ENCODE measurements around the gene WDR82.
"Not testable (repeated sequence)": the region's sequence is repeated elsewhere in the genome, so short reads cannot be mapped to it uniquely, and the experiment has no call there.

The WDR82 gene

GRCh38 chr3:52290596-52291507 lies 12.4 kb upstream of the WDR82 start:
- DNase-seq (ENCODE audit: low spot score in 2 of 2) (no peak), ATAC-seq (replicated peaks; ENCODE audit: extremely low read depth, poor library complexity, severe bottlenecking) (no peak)
- Mint-ChIP-seq H3K27ac (ENCODE audit: low read depth) (peak overlapping the region; percentile 5), H3K9me3 (no peaks in the 10 kb centered on the region), H3K4me1 (peaks cover 30% of the 10 kb centered on the region), H3K36me3 (ENCODE audit: insufficient read depth) (peaks cover 27% of the 10 kb centered on the region), H3K27me3 (no peaks in the 10 kb centered on the region), H3K4me3 (no peak overlapping the region)

DNA sequence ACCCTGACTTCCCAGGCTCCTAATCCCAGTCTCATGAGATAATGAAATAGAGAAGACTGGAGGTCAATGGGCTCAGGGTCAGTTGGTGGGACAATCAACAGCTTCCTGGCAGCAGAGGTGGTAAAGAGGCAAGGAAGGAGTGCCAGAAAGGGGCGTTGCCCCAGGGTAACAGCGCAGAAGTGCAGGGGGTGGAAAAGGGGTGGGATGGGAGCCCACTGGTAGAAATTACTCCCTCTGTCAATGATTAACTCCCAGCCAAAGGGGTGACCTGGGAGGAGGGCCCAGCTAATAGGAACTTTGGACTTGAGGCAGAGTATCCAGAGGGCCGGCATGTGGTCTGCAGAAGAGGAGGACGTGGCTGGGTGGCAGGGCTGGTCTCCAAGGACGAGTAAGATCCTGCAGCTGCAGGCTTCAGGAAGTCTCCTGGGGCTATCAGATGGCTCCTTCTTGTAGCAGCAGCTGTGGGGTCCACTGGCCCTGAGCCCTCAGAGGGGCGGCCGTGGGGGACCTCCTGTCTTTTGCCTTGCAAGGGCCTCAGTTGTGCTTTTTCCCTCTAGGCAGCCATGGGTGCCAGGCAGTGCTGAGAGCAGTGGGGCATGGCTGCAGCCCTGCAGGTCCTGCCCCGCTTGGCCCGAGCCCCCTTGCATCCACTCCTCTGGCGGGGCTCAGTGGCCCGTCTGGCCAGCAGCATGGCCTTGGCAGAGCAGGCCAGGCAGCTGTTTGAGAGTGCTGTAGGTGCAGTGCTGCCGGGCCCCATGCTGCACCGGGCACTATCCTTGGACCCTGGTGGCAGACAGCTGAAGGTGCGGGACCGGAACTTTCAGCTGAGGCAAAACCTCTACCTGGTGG lies 11.5 kb upstream of the WDR82 start:
- Mint-ChIP-seq H3K27ac (ENCODE audit: low read depth) (no peak overlapping the region), H3K36me3 (ENCODE audit: insufficient read depth) (peaks cover 25% of the 10 kb centered on the region), H3K27me3 (no peaks in the 10 kb centered on the region), H3K4me3 (peak overlapping the region; percentile 88), H3K9me3 (no peaks in the 10 kb centered on the region), H3K4me1 (peaks cover 27% of the 10 kb centered on the region)
- ATAC-seq (replicated peaks; ENCODE audit: extremely low read depth, poor library complexity, severe bottlenecking): no peak
- no peak for DNase-seq (ENCODE audit: low spot score in 2 of 2)

DNA sequence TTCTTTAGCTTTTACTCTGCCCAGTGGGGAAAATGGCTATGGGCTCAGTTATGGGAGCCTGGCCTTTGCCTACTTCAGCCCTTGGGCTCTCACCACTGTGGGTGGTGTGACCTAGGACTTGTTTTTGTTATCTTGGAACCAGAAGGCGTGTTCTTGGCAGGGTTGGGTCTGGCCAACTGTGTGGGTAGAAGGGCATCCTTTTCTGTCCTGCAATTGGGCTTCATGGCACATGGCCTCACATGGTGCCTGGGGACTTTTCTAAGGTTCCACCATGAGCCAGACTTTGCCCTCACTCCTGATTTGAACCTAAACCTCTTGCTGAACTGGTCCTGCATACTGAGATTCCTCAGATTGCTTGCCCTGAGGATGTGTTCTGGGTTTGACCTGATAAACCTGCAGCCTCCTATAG lies 10.9 kb upstream of the WDR82 start:
- peak overlapping the region; percentile 88 for H3K4me3 Mint-ChIP-seq
- no peaks in the 10 kb centered on the region for H3K9me3 Mint-ChIP-seq
- H3K4me1 Mint-ChIP-seq: peaks cover 27% of the 10 kb centered on the region
- no peak overlapping the region for H3K27ac Mint-ChIP-seq (ENCODE audit: low read depth)
- H3K27me3 Mint-ChIP-seq: no peaks in the 10 kb centered on the region
- no peak for ATAC-seq (replicated peaks; ENCODE audit: extremely low read depth, poor library complexity, severe bottlenecking)
- no peak for DNase-seq (ENCODE audit: low spot score in 2 of 2)
- H3K36me3 Mint-ChIP-seq (ENCODE audit: insufficient read depth): peaks cover 23% of the 10 kb centered on the region

GRCh38 chr3:52288674-52289073 lies 10.2 kb upstream of the WDR82 start:
- ATAC-seq (replicated peaks; ENCODE audit: extremely low read depth, poor library complexity, severe bottlenecking) (no peak), DNase-seq (ENCODE audit: low spot score in 2 of 2) (no peak)
- Mint-ChIP-seq H3K4me3 (peak overlapping the region; percentile 88), H3K27me3 (no peaks in the 10 kb centered on the region), H3K27ac (ENCODE audit: low read depth) (peak overlapping the region; percentile 98), H3K4me1 (peaks cover 32% of the 10 kb centered on the region), H3K9me3 (no peaks in the 10 kb centered on the region), H3K36me3 (ENCODE audit: insufficient read depth) (peaks cover 23% of the 10 kb centered on the region)

- H3K4me3 Mint-ChIP-seq: peak overlapping the region; percentile 88
- H3K9me3 Mint-ChIP-seq: no peaks in the 10 kb centered on the region
- no peaks in the 10 kb centered on the region for H3K27me3 Mint-ChIP-seq
- H3K36me3 Mint-ChIP-seq (ENCODE audit: insufficient read depth): peaks cover 22% of the 10 kb centered on the region
- ATAC-seq (replicated peaks; ENCODE audit: extremely low read depth, poor library complexity, severe bottlenecking): no peak
- peak overlapping the region; percentile 98 for H3K27ac Mint-ChIP-seq (ENCODE audit: low read depth)
- no peak for DNase-seq (ENCODE audit: low spot score in 2 of 2)
- peaks cover 43% of the 10 kb centered on the region for H3K4me1 Mint-ChIP-seq
Observed at GRCh38 chr3:52286777-52287110, 8.3 kb upstream of the WDR82 start.

DNA sequence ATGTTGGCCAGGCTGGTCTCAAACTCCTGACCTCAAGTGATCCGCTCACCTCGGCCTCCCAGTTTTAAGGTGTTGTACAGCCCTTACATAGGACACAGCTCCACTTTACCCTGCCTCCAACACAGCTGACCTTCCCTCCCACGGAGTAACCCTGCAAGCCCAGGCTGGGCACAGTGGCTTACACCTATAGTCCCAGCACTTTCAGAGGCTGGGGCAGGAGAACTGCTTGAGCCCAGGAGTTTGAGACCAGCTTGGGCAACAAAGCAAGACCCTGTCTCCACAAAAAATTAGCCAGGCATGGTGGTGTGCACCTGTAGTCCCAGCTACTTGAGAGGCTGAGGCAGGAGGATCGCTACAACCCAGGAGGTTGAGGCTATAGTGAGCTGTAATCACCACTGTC lies 5.6 kb upstream of the WDR82 start:
- H3K9me3 Mint-ChIP-seq; ATAC-seq (replicated peaks; ENCODE audit: extremely low read depth, poor library complexity, severe bottlenecking); DNase-seq (ENCODE audit: low spot score in 2 of 2); H3K4me3 Mint-ChIP-seq; H3K27me3 Mint-ChIP-seq: not testable (repeated sequence)
- peaks cover 52% of the 10 kb centered on the region for H3K4me1 Mint-ChIP-seq
- H3K36me3 Mint-ChIP-seq (ENCODE audit: insufficient read depth): peaks cover 24% of the 10 kb centered on the region
- peak overlapping the region; percentile 46 for H3K27ac Mint-ChIP-seq (ENCODE audit: low read depth)

DNA sequence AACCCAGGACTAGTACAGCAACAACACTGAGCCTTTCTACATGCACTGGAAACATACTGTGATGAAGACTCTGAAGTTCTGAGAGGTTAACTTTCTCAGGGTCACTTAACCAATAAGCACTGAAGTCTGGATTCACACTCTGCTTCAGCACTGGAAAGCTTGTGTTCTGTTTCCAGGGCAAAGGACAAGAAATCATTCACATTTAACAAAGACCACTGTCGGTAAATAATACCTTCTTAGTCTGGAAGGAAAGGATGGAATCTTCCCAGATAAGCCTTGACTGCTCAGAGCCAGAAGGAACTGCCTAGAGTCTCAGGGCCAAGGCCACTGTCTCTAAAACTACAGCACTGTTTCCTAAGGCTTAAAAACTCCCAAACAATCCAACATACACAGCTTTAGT lies 4.9 kb upstream of the WDR82 start:
- H3K4me3 Mint-ChIP-seq: no peak overlapping the region
- no peaks in the 10 kb centered on the region for H3K9me3 Mint-ChIP-seq
- DNase-seq (ENCODE audit: low spot score in 2 of 2) (no peak), ATAC-seq (replicated peaks; ENCODE audit: extremely low read depth, poor library complexity, severe bottlenecking) (no peak)
- peak overlapping the region; percentile 46 for H3K27ac Mint-ChIP-seq (ENCODE audit: low read depth)
- no peaks in the 10 kb centered on the region for H3K27me3 Mint-ChIP-seq
- H3K4me1 Mint-ChIP-seq: peaks cover 52% of the 10 kb centered on the region
- peaks cover 30% of the 10 kb centered on the region for H3K36me3 Mint-ChIP-seq (ENCODE audit: insufficient read depth)

DNA sequence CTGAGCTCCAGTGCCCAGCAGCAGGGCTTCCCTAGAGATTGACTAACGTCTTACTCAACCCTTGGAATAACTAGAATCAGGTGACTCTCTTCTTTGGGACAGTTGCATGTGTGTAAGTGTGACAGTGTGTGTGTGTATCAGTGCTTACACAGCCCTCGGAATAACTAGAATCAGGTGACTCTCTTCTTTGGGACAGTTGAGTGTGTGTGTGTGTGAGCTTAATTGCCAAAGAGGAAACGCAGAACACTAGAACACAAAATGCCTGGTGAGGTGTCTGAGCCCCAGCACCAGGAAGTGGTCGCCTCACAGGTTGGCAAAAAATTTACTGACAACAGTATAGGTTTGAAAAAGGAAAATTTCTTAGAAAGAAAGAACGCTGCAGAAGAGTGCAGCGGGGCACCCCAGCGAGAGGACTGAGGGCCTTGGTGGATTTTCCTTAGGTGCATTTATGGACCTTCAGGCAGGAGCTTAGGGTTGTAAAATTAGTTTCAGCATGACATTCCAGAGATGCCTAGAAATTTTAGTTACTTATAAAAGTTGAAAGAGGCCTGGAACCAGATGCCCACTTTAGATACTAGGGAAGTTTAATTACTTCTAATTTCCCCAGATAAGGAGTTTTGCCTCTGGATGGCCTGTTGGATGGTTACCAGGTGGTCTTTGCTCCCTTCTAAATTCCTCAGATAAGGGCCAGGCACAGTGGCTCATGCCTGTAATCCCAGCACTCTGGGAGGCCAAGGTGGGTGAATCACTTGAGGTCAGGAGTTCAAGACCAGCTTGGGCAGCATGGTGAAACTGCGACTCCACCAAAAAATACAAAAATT lies 3.7 kb upstream of the WDR82 start:
- DNase-seq (ENCODE audit: low spot score in 2 of 2) (peak in 1 of 2 donors; percentile 42), ATAC-seq (replicated peaks; ENCODE audit: extremely low read depth, poor library complexity, severe bottlenecking) (peak; percentile 52)
- Mint-ChIP-seq H3K9me3 (no peaks in the 10 kb centered on the region), H3K4me3 (peak overlapping the region; percentile 59), H3K36me3 (ENCODE audit: insufficient read depth) (peaks cover 29% of the 10 kb centered on the region), H3K27ac (ENCODE audit: low read depth) (peak overlapping the region; percentile 81), H3K27me3 (no peaks in the 10 kb centered on the region), H3K4me1 (peaks cover 57% of the 10 kb centered on the region)

DNA sequence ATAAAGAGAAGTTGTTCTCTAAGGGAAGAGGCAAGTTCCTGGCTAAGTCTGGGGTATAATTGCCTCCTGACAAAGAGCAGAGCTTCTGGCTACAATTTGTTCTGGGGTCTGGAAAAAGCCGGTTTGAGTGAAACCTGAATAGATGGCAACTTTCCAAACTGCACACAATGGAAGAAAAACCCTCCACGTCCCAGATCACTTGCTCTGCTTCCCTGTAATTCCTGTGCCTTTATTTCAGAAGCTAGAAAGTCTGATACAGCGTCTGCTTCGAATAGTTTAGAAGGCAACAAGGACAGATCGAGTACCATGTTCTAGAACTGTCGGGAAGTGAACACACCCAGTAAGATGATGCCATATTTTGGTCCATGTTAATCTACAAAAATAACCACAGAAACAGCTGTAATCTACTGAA lies 1.6 kb upstream of the WDR82 start:
- Mint-ChIP-seq H3K27ac (ENCODE audit: low read depth) (peak overlapping the region; percentile 94), H3K27me3 (no peaks in the 10 kb centered on the region), H3K4me3 (peak overlapping the region; percentile 95), H3K36me3 (ENCODE audit: insufficient read depth) (peaks cover 34% of the 10 kb centered on the region), H3K4me1 (peaks cover 64% of the 10 kb centered on the region), H3K9me3 (no peaks in the 10 kb centered on the region)
- DNase-seq (ENCODE audit: low spot score in 2 of 2) (no peak), ATAC-seq (replicated peaks; ENCODE audit: extremely low read depth, poor library complexity, severe bottlenecking) (no peak)

- Mint-ChIP-seq H3K27ac (ENCODE audit: low read depth) (peak overlapping the region; percentile 94), H3K36me3 (ENCODE audit: insufficient read depth) (peaks cover 36% of the 10 kb centered on the region), H3K9me3 (no peaks in the 10 kb centered on the region), H3K27me3 (no peaks in the 10 kb centered on the region), H3K4me1 (peaks cover 69% of the 10 kb centered on the region), H3K4me3 (peak overlapping the region; percentile 95)
- no peak for ATAC-seq (replicated peaks; ENCODE audit: extremely low read depth, poor library complexity, severe bottlenecking)
- no peak for DNase-seq (ENCODE audit: low spot score in 2 of 2)
Observed at GRCh38 chr3:52279596-52279995, 1.1 kb upstream of the WDR82 start.

DNA sequence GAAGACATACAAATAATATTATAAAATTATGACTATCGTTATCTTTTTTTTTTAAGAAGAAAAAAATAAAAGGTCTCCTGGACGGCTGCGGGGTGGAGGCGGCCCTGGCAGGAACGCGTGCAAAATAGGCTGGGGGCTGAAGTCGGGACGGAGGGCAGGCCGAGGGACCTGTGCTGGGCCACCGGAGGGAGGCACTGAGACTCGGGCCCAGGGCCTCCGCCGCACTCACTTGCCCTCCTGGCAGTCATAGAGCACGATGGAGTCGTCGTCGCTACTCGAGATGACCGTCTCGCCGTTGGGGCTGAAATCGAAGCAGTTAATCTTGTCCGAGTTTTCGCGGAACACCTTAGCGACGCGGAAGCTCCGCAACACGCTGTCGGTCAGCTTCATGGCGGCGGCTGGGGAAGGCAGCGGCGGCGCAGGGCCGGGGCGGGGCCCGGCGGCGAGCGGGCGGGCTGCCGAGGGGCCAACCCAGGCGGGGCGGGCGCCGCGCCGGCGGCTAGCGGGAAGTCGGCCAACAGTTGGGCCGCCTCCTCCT lies 408 bp downstream of the WDR82 start:
- H3K4me3 Mint-ChIP-seq: peak overlapping the region; percentile 95
- no peaks in the 10 kb centered on the region for H3K27me3 Mint-ChIP-seq
- H3K27ac Mint-ChIP-seq (ENCODE audit: low read depth): peak overlapping the region; percentile 94
- no peaks in the 10 kb centered on the region for H3K9me3 Mint-ChIP-seq
- DNase-seq (ENCODE audit: low spot score in 2 of 2) (no peak), ATAC-seq (replicated peaks; ENCODE audit: extremely low read depth, poor library complexity, severe bottlenecking) (peak; percentile 52)
- H3K4me1 Mint-ChIP-seq: peaks cover 74% of the 10 kb centered on the region
- peaks cover 45% of the 10 kb centered on the region for H3K36me3 Mint-ChIP-seq (ENCODE audit: insufficient read depth)

All from central memory CD8-positive, alpha-beta T cell (primary cell).